ENCODE data around the gene REXO1.

GRCh38 chr19:1783354-1783753, 64.9 kb downstream of the REXO1 start:
- TF ChIP-seq, protein P1, sequence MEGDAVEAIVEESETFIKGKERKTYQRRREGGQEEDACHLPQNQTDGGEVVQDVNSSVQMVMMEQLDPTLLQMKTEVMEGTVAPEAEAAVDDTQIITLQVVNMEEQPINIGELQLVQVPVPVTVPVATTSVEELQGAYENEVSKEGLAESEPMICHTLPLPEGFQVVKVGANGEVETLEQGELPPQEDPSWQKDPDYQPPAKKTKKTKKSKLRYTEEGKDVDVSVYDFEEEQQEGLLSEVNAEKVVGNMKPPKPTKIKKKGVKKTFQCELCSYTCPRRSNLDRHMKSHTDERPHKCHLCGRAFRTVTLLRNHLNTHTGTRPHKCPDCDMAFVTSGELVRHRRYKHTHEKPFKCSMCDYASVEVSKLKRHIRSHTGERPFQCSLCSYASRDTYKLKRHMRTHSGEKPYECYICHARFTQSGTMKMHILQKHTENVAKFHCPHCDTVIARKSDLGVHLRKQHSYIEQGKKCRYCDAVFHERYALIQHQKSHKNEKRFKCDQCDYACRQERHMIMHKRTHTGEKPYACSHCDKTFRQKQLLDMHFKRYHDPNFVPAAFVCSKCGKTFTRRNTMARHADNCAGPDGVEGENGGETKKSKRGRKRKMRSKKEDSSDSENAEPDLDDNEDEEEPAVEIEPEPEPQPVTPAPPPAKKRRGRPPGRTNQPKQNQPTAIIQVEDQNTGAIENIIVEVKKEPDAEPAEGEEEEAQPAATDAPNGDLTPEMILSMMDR (IDR thresholded peaks at IDR 0.05), result no peak
- no peak for TF ChIP-seq POLR2AphosphoS5 (IDR thresholded peaks at IDR 0.05)
- no peak for TF ChIP-seq POLR2A (IDR thresholded peaks at IDR 0.05)
